GM18526 (cell line): ENCODE results near the gene SPAG17.

Experiments
- POLR2A ChIP-seq: IDR thresholded peaks from 3 replicates; pipeline ENCODE4 v1.6.1; 2011; ENCODE audit not compliant: insufficient read length; ENCODE audit errors: extremely low read depth

SPAG17 gene

GRCh38 chr1:118007391-118007790 is 177.6 kb downstream of the SPAG17 start:
- TF ChIP-seq POLR2A, result no peak

- TF ChIP-seq POLR2A, result no peak
These were observed 180.7 kb downstream of the SPAG17 start for GRCh38 chr1:118004312-118004711.

- no peak for TF ChIP-seq POLR2A
These were observed 199.1 kb downstream of the SPAG17 start for GRCh38 chr1:117985973-117986372.

- no peak for TF ChIP-seq POLR2A
These were observed 199.8 kb downstream of the SPAG17 start for GRCh38 chr1:117985239-117985638.

GRCh38 chr1:117981455-117982192 is 203.4 kb downstream of the SPAG17 start:
- TF ChIP-seq POLR2A, result no peak

GRCh38 chr1:117976381-117976780 is 208.6 kb downstream of the SPAG17 start:
- TF ChIP-seq POLR2A, result no peak

- TF ChIP-seq POLR2A, result no peak
These were observed 213.3 kb downstream of the SPAG17 start for GRCh38 chr1:117971777-117972176.

- TF ChIP-seq POLR2A, result no peak
These were observed 214.8 kb downstream of the SPAG17 start for GRCh38 chr1:117970252-117970651.

- TF ChIP-seq POLR2A, result no peak
These were observed 217.1 kb downstream of the SPAG17 start for GRCh38 chr1:117967881-117968280.

- TF ChIP-seq POLR2A, result no peak
These were observed 217.6 kb downstream of the SPAG17 start for GRCh38 chr1:117967477-117967876.

GRCh38 chr1:117964290-117965038 is 220.6 kb downstream of the SPAG17 start:
- TF ChIP-seq POLR2A, result no peak

- TF ChIP-seq POLR2A, result no peak
These were observed 225.7 kb downstream of the SPAG17 start for GRCh38 chr1:117959364-117959763.

GRCh38 chr1:117952386-117952785 is 232.6 kb downstream of the SPAG17 start:
- TF ChIP-seq POLR2A, result no peak

GRCh38 chr1:117942293-117942692 is 242.7 kb downstream of the SPAG17 start:
- TF ChIP-seq POLR2A, result no peak

GRCh38 chr1:117933769-117934168 is 251.3 kb downstream of the SPAG17 start:
- no peak for TF ChIP-seq POLR2A

- TF ChIP-seq POLR2A, result no peak
These were observed 252.5 kb downstream of the SPAG17 start for GRCh38 chr1:117932576-117932975.
